SIG-M5 treated with dmso at 0.1 percent for 504 hours (cell line): ENCODE measurements around the gene F8.
A peak's percentile ranks its signal among the peaks of the same experiment; 100 is the strongest.
"Not testable (repeated sequence)": the region's sequence is repeated elsewhere in the genome, so short reads cannot be mapped to it uniquely, and the experiment has no call there.

Experiments
- DNase-seq: peaks from one replicate; lab custom pipeline; 2025; ENCODE audit not compliant: unreplicated experiment; lab: John Stamatoyannopoulos, UW

F8 gene

DNA sequence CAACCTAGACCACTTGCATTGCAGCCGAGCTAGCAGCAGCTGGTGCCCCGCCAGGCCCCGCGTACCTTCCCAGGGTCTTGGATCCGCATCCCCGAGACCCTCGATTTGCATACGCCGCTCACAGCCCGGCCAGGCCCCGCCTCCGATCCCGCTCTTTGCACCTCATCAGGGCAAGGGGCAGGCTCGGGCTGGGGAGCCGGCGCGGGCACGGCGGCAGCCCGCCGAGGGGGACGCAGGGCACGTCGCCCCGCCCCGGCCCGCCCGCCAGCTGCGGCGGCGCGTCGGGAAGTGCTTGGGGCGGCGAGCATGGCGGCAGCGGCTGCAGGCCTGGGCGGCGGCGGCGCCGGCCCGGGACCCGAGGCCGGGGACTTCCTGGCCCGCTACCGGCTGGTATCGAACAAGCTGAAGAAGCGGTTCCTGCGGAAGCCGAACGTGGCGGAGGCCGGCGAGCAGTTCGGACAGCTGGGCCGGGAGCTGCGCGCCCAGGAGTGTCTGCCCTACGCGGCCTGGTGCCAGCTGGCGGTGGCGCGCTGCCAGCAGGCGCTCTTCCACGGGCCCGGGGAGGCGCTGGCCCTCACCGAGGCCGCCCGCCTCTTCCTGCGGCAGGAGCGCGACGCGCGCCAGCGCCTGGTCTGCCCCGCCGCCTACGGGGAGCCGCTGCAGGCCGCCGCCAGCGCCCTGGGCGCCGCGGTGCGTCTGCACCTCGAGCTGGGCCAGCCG is 136.3 kb downstream of the F8 start, which contains the start of gene F8A1:
F8A1 (plus strand) TSS at position 287 of the 720 bp plus-strand sequence; CDS start at position 307, 20 bp downstream.
- not testable (repeated sequence) for DNase-seq

DNA sequence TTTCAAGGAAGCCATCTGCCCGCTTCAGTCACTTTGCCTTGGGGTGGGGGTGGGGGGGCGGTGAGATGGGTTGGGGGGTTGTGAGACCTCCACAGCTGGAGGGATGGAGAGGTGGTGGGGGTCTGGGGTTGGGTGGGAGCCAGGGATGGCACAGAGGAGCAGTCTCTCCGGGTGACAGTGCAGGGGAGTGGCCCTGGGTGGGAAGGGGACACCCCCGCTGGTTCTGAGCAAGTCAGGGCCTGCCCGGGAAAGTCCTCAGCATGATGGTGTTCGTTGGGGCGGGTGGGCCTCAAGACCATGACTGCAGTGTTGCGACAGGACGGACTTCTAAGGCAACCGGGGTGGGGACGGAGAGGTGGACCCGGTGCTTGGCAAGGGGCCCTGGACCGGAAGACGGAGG is 137.0 kb downstream of the F8 start:
- DNase-seq = not testable (repeated sequence)

DNA sequence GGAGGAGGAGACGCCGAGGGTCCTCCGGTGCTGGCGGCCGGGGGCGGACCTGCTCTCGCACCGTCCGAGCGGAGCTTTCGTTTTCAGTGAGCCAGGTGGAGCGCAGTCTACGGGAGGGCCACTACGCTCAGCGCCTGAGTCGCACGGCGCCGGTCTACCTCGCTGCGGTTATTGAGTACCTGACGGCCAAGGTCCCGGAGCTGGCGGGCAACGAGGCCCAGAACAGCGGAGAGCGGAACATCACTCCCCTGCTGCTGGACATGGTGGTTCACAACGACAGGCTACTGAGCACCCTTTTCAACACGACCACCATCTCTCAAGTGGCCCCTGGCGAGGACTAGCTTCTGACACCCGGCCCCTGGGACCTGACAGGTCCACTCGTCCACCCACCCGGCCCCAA is 137.5 kb downstream of the F8 start:
- not testable (repeated sequence) for DNase-seq

DNA sequence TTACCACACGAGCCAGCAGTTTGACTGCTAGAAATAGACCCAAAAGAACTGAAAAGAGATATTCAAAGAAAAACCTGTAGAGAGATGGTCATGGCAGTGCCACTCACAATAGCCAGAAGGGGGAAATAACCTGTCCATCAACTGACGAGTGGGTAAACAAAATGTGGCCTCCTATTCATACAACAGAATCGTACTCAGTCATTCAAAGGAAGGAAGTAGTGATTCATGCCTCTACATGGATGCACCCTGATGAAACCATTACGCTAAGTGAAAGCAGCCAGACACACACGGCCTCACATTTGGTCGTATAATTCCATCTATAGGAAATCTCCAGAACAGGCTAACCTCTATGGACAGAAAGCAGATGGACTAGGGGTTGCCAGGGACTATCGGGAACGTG is 138.5 kb downstream of the F8 start:
- not testable (repeated sequence) for DNase-seq

DNA sequence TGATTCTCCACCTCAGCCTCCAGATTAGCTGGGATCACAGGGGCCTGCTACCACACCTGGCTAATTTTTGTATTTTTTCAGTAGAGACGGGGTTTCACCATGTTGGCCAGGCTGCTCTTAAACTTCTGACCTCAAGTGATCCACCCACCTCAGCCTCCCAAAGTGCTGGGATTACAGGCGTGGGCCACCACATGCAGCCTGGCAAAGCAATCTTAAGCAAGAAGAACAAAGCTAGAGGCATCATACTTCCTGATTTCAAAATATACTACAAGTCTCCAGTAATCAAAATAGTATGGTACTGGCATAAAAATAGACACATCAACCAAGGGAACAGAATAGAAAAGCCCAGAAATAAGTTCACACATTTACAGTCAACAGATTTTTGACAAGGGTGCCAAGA is 149.2 kb downstream of the F8 start:
- no peak for DNase-seq

DNA sequence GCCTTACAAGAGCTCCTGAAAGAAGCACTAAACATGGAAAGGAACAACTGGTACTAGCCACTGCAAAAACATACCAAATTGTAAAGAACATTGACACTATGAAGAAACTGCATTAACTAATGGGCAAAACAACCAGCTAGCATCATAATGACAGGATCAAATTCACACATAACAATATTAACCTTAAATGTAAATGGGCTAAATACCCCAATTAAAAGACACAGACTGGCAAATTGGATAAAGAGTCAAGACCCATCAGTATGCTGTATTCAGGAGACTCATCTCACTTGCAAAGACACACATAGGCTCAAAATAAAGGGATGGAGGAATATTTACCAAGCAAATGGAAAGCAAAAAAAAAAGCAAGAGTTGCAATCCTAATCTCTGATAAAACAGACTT is 154.0 kb downstream of the F8 start:
- DNase-seq = not testable (repeated sequence)

DNA sequence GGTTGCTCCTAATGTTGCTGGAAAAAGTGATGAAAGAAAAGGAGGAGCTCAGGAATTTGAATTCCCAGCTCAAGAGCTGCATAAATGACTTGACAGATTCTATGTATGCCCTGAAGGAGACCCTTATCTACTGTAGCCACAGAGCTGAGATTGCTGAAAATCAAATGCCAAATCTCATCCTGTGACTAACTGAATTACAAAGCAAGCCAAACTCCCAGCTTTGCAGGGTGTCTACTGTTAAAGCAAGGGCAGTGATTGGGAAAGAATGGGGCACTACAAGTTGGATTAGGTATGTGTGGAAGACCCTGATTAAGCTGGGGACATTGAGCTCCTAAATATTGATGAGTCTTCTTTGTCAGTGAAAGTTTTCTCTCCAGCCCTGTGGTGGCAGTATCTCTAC is 167.3 kb downstream of the F8 start:
- no peak for DNase-seq

DNA sequence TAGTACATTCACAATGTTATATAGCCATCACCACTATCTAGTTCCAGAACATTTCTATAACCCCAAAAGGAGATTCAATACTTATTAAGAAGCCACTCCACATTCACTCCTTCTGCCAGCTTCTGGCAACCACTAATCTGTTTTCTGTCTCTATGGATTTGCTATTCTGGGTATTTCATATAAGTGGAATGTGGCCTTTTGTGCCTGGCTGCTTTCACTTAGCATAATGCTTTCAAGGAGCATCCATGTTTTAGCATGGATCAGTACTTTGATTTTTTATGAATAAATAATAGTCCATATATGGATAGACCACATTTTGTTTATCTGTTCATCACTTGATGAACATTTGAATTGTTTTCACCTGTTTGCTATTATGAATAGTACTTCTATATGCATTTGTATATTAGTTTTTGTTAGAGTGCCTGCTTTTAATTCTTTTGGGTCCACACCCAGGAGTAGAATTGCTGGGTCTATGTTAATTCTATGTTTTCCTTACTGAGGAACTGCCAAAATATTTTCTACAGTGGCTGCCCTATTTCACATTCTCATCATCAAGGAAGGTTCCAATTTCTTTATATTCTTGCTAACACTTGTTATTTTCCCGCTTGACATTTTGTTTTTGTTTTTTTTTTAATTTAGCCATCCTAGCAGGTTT is 171.4 kb downstream of the F8 start:
- DNase-seq = no peak

DNA sequence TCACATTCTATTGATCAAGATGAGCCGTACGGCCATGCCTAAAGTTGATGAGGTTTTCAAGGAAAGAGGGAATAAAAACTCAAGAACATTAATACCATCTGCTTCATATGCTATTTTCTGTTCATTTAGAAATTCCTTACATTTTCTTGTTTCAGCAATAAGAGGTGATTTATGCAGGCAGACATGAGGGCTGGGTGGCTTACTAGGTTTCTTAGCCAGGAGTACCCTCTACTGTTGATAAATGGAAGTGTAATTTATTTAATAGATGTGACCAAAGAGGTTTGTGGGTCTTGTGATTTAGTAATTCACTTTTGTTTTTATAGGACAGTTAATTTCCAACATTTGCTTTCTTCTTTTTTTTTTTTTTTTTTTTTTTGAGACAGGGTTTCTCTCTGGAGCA is 181.7 kb downstream of the F8 start:
- peak; percentile 52 for DNase-seq

DNA sequence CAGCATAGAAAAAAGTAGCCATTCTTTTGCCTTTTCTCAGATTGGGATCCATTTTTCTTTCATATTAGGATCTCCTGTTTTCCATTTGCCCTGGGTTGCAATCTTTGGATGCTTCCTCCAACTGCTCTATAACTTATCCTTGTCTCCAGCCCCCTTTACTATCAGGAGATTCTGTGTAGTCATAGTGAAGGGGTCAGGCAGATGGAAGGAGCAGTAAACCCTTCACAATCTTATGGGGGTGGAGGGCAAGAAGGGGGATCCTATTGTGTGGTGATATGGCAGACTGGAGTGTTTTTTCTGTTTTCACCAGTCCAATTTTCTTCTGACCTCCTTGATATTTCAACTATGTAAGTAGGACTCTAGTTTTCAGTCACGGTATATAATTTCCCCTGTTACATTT is 186.4 kb downstream of the F8 start:
- DNase-seq = no peak

DNA sequence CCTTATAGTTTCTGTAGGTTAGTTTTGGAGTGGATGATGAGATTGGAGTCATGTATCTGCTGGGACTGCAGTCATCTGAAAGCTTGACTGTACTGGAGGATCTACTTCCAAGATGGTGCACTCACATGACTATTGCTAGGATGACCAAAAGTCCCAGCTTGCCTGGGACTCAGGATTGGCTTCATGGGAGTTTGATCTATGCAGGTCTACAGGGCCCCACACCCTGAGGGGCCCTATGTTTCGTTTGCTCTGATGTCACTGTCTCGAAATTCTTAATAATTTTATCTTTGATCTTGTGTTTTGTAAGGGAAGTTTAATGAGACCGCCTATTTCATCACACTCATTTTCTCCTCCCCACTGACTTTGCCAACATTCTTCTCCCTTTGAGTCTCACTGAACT is 188.0 kb downstream of the F8 start, which contains the start of gene SMIM9:
SMIM9 (minus strand) TSS at position 101 of the 400 bp plus-strand sequence. CDS start 3,806 bp downstream, outside the sequence.
- no peak for DNase-seq

DNA sequence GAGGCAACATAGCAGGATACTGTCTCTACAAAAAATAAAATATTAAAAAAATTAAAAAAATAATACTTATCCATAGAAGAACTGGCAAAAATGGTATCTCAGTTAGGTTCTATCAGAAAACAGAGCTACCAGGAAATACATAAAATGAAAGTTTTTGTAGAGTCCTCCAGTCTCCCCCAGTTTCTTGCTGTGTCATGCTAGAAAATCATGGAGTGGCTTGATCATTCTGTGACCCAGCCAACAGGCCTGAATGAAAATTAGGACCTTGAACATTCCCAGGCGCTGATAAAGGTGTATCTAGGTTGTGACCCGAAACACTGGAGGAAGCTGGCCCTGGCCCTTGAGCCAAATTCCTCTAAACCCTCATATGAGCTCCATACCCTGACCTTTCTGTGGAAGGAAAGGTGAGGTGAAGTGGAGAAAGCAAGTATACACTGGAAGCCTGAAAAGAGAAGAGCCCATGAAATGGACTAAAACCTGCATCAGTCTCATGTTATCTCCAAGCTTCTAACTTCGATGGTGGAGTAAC is 188.7 kb downstream of the F8 start:
- no peak for DNase-seq

DNA sequence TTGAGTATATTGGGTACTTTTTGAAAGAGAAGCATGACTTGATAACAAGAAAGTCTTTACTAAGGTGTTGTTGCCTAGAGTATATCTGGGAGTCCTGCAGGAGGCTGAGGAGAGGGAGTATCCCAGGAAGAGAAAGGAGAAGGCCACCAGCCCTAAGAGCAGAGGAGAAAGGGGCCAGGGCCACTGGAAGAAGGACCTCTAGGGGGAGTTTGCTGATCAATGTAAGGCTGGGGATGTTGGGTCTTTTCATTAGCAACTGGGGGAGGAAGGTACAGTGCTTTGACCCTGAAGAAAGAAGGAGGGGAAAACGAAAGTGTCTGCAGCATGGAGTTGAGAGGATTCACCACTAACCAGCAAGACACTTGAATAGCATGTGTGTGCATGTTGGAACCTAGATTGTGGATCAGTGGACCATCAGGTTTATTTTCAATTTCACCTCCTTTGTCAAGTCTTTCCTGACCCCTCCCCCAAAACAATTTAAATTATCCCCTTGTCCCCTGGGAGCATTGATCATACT is 192.5 kb downstream of the F8 start:
- no peak for DNase-seq

DNA sequence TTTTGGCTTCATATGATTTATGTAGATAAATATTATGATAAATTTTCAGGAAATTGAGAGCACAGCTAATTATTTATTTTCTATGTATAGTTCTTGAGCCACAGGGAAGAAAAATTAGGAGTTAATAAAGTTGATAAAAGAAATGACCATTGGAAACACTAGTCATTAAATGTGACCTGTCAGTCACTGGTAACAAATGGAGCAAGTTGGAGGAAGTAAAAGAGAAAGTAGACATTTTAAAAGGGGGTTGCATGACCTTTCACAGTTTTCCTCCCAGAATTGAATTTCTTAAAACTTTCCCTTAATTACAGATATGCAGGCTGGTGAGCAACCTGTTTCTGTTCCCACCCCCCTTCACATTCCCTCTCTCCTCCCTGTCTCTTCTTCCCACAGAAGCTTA is 193.4 kb downstream of the F8 start:
- no peak for DNase-seq

DNA sequence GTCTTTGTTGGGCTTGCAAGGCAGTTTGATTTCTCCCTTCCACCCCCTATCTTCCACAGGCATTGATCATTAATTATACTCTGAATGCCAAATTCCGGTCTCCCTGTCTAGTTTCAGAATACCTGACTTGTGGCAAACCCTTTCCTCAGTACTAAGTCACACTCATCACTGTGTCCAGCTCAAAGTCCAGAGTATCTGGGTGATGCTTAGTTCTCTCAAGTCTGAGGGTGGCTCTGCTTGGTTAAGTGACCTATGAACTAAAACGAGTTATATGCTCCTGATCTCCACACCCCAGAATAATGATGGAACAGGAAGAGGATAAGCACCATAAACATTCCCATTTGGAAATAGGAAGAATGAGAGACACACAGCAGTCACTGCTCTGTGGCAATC is 194.5 kb downstream of the F8 start:
- no peak for DNase-seq

DNA sequence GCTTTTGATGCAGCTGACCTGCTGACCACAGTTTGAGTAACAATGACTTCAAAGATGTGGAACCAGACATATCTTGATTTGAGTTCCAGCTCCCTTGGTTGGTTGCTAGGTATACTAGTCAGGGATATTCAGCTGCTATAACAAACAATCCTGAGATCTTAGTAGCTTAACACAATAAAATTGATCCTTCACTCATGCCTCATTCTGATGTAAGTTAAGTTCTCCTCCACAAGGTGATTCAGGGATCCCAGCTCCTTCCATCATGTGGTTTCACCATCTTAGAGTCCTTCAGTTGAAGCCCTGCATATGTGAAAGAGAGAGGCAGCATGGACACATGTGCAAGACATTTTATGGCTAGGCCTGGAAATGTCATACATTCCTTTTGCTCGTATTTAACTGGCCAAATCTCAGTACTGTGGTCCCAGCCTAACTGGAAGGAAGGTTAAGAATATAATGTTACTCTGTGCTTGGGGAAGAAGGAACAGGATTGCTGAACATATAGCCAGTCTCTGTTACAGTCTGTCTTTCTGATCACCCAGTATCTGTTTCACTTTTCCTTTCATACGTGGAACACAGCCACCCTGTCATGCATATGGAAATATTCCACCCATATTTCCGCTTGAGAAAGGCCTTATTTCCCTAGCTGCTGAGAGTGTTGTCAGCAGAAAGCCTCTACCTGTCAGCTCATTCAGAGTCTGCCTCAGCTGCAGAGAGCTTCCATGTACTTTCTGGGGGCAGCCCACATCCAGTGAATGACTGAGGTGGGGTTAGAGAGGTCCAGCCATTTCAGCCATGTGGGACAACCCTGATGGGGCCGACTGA is 195.1 kb downstream of the F8 start:
- DNase-seq = no peak

DNA sequence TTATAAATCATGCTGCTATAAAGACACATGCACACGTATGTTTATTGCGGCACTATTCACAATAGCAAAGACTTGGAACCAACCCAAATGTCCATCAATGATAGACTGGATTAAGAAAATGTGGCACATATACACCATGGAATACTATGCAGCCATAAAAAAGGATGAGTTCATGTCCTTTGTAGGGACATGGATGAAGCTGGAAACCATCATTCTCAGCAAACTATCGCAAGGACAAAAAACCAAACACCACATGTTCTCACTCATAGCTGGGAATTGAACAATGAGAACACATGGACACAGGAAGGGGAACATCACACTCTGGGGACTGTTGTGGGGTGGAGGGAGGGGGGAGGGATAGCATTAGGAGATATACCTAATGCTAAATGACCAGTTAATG is 196.9 kb downstream of the F8 start:
- not testable (repeated sequence) for DNase-seq

DNA sequence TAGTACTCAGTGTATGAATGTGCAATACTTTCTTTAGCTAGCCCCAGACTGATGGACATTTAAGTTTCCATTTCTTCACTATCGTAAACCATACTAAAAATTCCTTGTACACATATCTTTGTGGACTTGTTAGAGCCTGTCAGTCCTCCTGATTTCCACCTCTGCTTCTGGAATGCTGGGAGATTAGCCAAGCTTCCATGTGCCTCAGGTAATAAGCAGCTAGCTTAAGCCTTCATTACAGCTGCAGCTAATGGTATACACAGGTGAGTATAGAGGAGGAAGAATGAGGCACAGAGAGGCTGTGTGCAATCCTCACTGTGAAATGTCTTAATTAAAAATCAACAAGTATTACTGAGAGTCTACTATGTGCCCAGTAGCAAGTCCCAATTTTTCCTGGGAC is 197.9 kb downstream of the F8 start:
- DNase-seq = no peak

DNA sequence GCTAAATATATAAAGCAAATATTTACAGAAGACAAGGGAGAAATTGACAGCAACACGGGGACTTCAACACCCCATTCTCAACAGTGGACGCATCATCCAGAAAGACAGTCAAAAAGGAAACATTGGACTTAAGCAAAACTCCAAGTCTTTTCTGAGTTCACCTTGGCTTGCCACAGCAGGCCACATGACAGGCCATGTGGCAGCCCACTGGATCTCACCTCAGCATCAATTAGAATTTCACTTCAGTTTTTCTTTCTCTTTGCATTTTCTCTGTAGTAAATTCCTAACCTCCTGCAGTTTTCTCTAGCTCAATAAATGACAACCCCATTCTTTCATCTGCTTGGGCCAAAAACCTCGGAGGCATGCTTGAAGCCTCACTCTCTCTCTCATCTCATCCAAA is 200.5 kb downstream of the F8 start:
- DNase-seq = no peak

DNA sequence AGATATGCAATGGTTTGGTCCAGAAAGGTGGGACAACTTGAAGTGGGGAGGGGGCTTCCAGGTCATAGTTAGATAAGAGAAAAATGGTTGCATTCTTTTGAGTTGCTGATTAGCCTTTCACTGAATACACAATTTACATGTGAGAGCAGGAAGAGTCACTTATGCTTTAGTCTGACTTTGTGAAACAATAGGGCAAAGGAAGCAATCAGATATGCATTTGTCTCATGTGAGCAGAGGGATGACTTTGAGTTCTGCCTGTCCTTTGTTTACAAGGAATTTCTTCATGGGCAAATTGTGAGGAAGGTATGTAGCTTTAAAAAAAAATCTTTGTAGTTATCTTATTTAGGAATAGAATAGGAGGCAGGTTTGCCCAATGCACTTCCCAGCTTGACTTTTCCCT is 201.0 kb downstream of the F8 start:
- DNase-seq = no peak

DNA sequence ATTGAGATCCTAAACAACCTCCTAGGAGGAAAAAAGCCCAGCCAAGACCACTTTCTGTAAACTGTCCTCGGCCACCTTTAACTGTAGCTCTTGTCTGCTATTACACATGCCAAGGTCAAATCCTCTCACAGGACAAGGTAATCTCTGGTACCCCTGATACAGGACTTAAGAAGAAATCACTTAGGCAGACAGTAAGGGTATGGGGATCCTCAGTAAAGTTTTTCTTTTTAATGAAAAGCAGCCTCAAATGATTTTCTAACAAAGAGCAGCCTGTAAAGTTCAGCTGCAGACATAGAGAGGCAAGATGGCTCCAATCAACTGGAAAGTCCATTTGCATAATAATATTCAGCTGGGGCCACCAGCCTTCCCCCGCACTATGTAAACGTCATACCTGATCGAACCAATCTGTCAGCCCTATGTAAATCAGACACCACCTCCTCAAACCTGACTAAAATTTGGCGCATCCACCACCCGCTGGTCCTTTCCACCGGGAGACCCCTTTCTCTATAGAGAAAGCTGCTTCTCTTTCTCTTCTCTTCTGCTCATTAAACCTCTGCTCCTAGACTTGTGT is 202.7 kb downstream of the F8 start:
- DNase-seq = no peak
